Measurements from ENCODE around the gene CD83.

GRCh38 chr6:14128746-14129145 lies 11.2 kb downstream of the CD83 start:
- TF ChIP-seq, protein P1, sequence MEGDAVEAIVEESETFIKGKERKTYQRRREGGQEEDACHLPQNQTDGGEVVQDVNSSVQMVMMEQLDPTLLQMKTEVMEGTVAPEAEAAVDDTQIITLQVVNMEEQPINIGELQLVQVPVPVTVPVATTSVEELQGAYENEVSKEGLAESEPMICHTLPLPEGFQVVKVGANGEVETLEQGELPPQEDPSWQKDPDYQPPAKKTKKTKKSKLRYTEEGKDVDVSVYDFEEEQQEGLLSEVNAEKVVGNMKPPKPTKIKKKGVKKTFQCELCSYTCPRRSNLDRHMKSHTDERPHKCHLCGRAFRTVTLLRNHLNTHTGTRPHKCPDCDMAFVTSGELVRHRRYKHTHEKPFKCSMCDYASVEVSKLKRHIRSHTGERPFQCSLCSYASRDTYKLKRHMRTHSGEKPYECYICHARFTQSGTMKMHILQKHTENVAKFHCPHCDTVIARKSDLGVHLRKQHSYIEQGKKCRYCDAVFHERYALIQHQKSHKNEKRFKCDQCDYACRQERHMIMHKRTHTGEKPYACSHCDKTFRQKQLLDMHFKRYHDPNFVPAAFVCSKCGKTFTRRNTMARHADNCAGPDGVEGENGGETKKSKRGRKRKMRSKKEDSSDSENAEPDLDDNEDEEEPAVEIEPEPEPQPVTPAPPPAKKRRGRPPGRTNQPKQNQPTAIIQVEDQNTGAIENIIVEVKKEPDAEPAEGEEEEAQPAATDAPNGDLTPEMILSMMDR (IDR thresholded peaks at IDR 0.05): no peak
- TF ChIP-seq POLR2A (IDR thresholded peaks at IDR 0.05): no peak

Data from uterus (tissue), 2 donors.